ENCODE data around the gene HCLS1.

HCLS1 gene

GRCh38 chr3:121606106-121606505 lies 54.6 kb downstream of the HCLS1 start:
- no peak for TF ChIP-seq CTCF (IDR thresholded peaks at IDR 0.05)

GRCh38 chr3:121604759-121605158 lies 55.9 kb downstream of the HCLS1 start:
- no peak for TF ChIP-seq CTCF (IDR thresholded peaks at IDR 0.05)

GRCh38 chr3:121601212-121601812 lies 59.4 kb downstream of the HCLS1 start:
- no peak for TF ChIP-seq CTCF (IDR thresholded peaks at IDR 0.05)

- no peak for TF ChIP-seq CTCF (IDR thresholded peaks at IDR 0.05)
Observed at GRCh38 chr3:121598564-121598963, 62.1 kb downstream of the HCLS1 start.

GRCh38 chr3:121595765-121596406 lies 64.8 kb downstream of the HCLS1 start:
- no peak for TF ChIP-seq CTCF (IDR thresholded peaks at IDR 0.05)

- no peak for TF ChIP-seq CTCF (IDR thresholded peaks at IDR 0.05)
Observed at GRCh38 chr3:121594850-121595249, 65.9 kb downstream of the HCLS1 start.

- no peak for TF ChIP-seq CTCF (IDR thresholded peaks at IDR 0.05)
Observed at GRCh38 chr3:121592856-121593702, 67.6 kb downstream of the HCLS1 start, which contains the start of gene FBXO40. Gene FBXO40, plus strand, starts transcription at chr3:121593379. Its CDS starts 27,197 bp downstream, at chr3:121620576.

All from LNCAP (cell line).